C4-2B (cell line): Measurements from ENCODE around the gene HRC.
"Not testable (repeated sequence)": the region's sequence is repeated elsewhere in the genome, so short reads cannot be mapped to it uniquely, and the experiment has no call there.

Source experiments
- ZFX ChIP-seq: fragments of 450-650 bp; IDR thresholded peaks from 2 replicates; pipeline ENCODE4 v1.6.1; 2017
- TF ChIP-seq, protein P1 (sequence below): fragments of 450-650 bp; conservative IDR thresholded peaks from 2 replicates; pipeline ENCODE4 v1.5.1; 2017; ENCODE audit warnings: mild to moderate bottlenecking

GRCh38 chr19:49123285-49123684 is 31.9 kb downstream of the HRC start:
- TF ChIP-seq, protein P1, sequence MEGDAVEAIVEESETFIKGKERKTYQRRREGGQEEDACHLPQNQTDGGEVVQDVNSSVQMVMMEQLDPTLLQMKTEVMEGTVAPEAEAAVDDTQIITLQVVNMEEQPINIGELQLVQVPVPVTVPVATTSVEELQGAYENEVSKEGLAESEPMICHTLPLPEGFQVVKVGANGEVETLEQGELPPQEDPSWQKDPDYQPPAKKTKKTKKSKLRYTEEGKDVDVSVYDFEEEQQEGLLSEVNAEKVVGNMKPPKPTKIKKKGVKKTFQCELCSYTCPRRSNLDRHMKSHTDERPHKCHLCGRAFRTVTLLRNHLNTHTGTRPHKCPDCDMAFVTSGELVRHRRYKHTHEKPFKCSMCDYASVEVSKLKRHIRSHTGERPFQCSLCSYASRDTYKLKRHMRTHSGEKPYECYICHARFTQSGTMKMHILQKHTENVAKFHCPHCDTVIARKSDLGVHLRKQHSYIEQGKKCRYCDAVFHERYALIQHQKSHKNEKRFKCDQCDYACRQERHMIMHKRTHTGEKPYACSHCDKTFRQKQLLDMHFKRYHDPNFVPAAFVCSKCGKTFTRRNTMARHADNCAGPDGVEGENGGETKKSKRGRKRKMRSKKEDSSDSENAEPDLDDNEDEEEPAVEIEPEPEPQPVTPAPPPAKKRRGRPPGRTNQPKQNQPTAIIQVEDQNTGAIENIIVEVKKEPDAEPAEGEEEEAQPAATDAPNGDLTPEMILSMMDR: not testable (repeated sequence)
- not testable (repeated sequence) for TF ChIP-seq ZFX
